ENCODE data around the gene MAL. TPM values are rescaled to one million over a fixed set of nuclear protein-coding genes. Genes with fewer than 3 reads are reported as not detected.

MAL gene
- total and polyA plus RNA-seq, 2 of the 8 experiments (the other 6 are each of a cell fraction or from before 2014, with no cell fraction given), result not detected

DNA sequence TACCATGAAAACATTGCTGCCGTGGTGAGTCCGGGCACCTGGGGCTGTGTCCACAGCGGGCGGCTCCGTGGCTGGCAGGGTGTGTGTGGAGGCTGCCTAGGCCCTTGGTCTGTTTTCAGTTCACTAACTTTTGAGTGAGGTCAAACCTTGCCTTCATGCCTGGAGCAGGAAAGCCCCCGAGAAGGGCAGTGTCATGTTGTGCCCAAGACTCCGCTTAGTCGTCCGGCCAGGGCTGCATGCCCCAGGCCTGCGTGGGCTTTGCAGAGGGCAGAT is 24.1 kb downstream of the MAL start (continued):
- TF ChIP-seq RBBP5 (IDR thresholded peaks at IDR 0.05; ENCODE audit: borderline replicate concordance, low read depth, low read length), result no peak
- TF ChIP-seq YY1 (IDR thresholded peaks at IDR 0.05; ENCODE audit: low read depth, low read length), result no peak
- no peak for TF ChIP-seq EGR1 (IDR thresholded peaks at IDR 0.05; ENCODE audit: borderline replicate concordance, low read depth, low read length)

All from H1 (cell line).